Measurements from ENCODE around the gene UPF3A. TPM values are rescaled to one million over a fixed set of nuclear protein-coding genes. Genes with fewer than 3 reads are reported as not detected.
"Not testable (repeated sequence)": the region's sequence is repeated elsewhere in the genome, so short reads cannot be mapped to it uniquely, and the experiment has no call there.

The UPF3A gene
- total RNA-seq, 1 donor from 2014 or later, result 46.2 TPM

DNA sequence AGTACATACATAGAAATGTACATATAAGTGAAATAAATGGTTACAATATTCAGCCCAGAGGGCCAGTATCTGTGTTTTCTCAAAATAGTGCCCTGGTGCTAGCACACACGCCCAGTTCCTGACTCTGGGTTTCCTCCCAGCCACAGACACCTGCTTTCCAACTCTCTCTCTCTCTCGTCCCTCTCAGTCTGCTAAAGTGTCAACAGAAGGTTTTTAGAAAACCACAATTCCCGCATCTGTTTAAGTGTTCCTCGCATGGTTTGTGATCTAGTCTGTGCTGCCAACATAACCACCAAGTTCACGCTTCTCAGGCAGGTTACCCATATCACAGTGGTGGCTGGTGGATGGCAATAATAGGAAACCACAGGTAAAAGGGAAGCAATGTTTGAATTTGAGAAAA, 17.8 kb upstream of the UPF3A start:
- Mint-ChIP-seq H3K4me3 (ENCODE audit: unreplicated experiment) (no peak overlapping the region), H3K9me3 (ENCODE audit: low read depth) (no peaks in the 10 kb centered on the region), H3K27ac (ENCODE audit: unreplicated experiment) (peak overlapping the region; percentile 94), H3K4me1 (ENCODE audit: low read depth) (peaks cover 52% of the 10 kb centered on the region), H3K27me3 (ENCODE audit: low read depth) (no peaks in the 10 kb centered on the region), H3K36me3 (ENCODE audit: low read depth) (peaks cover 40% of the 10 kb centered on the region)
- TF ChIP-seq, protein P1, sequence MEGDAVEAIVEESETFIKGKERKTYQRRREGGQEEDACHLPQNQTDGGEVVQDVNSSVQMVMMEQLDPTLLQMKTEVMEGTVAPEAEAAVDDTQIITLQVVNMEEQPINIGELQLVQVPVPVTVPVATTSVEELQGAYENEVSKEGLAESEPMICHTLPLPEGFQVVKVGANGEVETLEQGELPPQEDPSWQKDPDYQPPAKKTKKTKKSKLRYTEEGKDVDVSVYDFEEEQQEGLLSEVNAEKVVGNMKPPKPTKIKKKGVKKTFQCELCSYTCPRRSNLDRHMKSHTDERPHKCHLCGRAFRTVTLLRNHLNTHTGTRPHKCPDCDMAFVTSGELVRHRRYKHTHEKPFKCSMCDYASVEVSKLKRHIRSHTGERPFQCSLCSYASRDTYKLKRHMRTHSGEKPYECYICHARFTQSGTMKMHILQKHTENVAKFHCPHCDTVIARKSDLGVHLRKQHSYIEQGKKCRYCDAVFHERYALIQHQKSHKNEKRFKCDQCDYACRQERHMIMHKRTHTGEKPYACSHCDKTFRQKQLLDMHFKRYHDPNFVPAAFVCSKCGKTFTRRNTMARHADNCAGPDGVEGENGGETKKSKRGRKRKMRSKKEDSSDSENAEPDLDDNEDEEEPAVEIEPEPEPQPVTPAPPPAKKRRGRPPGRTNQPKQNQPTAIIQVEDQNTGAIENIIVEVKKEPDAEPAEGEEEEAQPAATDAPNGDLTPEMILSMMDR (IDR thresholded peaks at IDR 0.05), result no peak
- no peak for DNase-seq (ENCODE audit: low spot score)

DNA sequence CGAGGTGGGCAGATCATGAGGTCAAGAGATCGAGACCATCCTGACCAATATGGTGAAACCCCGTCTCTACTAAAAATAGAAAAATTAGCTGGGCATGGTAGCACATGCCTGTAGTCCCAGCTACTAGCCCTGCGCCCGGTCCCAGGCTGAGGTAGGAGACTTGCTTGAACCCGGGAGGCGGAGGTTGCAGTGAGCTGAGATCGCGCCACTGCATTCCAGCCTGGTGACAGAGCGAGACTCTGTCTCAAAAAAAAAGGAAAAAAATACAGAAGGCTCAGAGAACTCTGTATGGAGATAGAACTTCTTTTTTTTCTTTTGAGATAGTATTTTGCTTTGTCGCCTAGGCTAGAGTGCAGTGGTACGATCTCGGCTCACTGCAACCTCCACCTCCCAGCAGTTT, 17.1 kb upstream of the UPF3A start:
- Mint-ChIP-seq H3K27ac (ENCODE audit: unreplicated experiment) (peak overlapping the region; percentile 94), H3K4me1 (ENCODE audit: low read depth) (peaks cover 52% of the 10 kb centered on the region), H3K36me3 (ENCODE audit: low read depth) (peaks cover 43% of the 10 kb centered on the region)
- not testable (repeated sequence) for DNase-seq (ENCODE audit: low spot score); H3K4me3 Mint-ChIP-seq (ENCODE audit: unreplicated experiment); H3K9me3 Mint-ChIP-seq (ENCODE audit: low read depth); H3K27me3 Mint-ChIP-seq (ENCODE audit: low read depth)

DNA sequence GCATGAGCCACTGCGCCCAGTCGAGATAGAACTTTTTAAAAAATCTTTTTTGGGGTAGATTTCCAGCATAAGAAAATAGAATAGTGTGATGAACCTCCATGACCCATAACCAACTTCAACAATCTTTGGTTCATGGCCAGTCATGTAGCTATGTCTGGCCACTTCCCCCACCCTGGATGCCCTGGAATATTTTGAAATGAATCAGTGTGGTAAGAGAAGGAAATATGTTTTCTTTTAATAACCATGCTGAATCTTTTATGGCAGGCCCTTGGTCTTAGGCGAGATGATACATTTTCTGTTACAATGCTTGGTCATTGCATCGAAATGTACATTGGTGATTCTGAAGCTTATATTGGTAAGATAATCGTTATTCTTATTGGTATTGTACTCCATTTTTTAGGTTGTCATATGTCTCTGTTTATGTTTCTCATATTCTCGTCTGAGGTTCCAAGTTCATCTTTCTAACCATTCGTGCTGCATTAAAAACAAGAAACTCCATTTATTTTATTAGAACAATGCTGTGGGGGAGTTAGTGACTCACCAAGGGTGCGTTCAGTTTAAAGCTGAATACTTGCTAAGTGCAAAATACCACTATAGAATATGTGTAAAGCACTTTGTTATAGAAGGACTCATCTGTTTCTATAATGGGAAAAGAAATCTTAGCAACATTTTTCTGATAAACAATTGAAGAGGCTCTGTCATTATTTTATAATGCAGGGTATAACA, 16.4 kb upstream of the UPF3A start:
- peak overlapping the region; percentile 22 for H3K4me3 Mint-ChIP-seq (ENCODE audit: unreplicated experiment)
- peak overlapping the region; percentile 94 for H3K27ac Mint-ChIP-seq (ENCODE audit: unreplicated experiment)
- TF ChIP-seq, protein P1 (IDR thresholded peaks at IDR 0.05), result no peak
- peaks cover 38% of the 10 kb centered on the region for H3K36me3 Mint-ChIP-seq (ENCODE audit: low read depth)
- H3K9me3 Mint-ChIP-seq (ENCODE audit: low read depth), result no peaks in the 10 kb centered on the region
- H3K4me1 Mint-ChIP-seq (ENCODE audit: low read depth), result peaks cover 52% of the 10 kb centered on the region
- no peaks in the 10 kb centered on the region for H3K27me3 Mint-ChIP-seq (ENCODE audit: low read depth)
- DNase-seq (ENCODE audit: low spot score), result no peak

DNA sequence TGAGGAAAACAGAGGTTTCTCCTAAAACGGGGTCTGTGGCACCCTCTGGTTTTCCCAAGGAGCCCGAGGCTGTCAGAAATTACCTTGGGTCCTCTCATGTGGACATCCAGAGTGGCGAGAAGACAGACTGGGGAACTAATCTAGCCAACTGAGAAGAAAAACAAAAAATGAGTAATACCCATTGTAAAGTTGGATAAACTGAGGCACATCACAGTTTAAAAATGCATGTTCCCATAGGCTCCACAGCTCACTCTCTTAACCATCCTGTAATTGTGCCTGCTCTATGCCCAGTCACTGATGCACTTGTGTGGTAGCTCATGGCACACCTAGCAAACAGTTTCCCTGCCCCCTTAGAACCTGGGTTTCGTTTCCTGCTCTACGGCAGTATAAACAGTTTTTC, 15.2 kb upstream of the UPF3A start:
- Mint-ChIP-seq H3K4me1 (ENCODE audit: low read depth) (peaks cover 48% of the 10 kb centered on the region), H3K27me3 (ENCODE audit: low read depth) (no peaks in the 10 kb centered on the region), H3K36me3 (ENCODE audit: low read depth) (peaks cover 33% of the 10 kb centered on the region), H3K27ac (ENCODE audit: unreplicated experiment) (peak overlapping the region; percentile 94), H3K9me3 (ENCODE audit: low read depth) (no peaks in the 10 kb centered on the region), H3K4me3 (ENCODE audit: unreplicated experiment) (no peak overlapping the region)
- TF ChIP-seq, protein P1 (IDR thresholded peaks at IDR 0.05), result no peak
- no peak for DNase-seq (ENCODE audit: low spot score)

DNA sequence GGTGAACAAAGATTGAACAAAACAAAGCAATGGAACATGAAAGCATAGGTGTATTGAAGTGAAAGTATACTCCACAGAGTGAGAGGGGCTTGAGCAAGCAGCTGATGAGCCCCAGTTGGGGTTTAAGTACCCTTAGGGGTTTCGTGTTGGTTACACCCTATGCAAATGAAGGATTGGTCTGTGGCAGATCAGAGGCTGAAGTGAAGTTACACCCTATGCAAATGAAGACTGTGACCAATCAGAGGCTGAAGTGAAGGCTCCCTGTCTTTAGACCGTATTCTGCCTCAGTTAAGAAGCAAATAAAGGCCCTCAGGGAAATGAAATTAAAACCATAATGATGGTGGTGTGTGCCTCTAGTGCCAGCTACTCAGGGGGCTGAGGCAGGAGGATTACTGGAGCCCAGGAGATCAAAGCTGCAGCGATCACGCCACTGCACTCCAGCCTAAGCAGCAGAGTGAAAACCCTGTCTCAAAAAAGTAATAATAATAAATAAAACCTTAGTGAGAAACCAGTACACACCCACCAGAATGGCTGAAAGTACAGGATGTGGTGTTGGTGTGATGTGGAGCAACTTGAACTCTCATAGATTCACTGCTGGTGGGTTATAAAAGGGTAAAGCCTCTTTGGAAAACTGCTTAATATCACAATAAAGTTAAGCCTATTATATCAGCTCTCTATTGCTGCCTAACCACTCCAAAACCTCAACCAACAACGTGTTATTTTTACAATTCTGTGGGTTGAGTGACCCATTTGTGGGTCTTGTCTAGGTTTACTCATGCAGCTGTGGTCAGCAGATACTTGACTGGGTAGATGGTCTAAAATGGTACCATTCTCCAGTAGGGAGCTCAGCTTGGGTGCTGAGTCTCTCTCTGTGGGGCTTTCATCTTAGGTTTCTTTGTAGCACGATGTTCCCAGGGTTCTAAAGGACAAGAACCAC, 12.8 kb upstream of the UPF3A start:
- no peak for DNase-seq (ENCODE audit: low spot score)
- peaks cover 32% of the 10 kb centered on the region for H3K4me1 Mint-ChIP-seq (ENCODE audit: low read depth)
- no peak overlapping the region for H3K4me3 Mint-ChIP-seq (ENCODE audit: unreplicated experiment)
- no peaks in the 10 kb centered on the region for H3K9me3 Mint-ChIP-seq (ENCODE audit: low read depth)
- H3K27ac Mint-ChIP-seq (ENCODE audit: unreplicated experiment), result no peak overlapping the region
- no peaks in the 10 kb centered on the region for H3K27me3 Mint-ChIP-seq (ENCODE audit: low read depth)
- TF ChIP-seq, protein P1 (IDR thresholded peaks at IDR 0.05), result no peak
- H3K36me3 Mint-ChIP-seq (ENCODE audit: low read depth), result peaks cover 34% of the 10 kb centered on the region
